Panc1 (cell line): ENCODE measurements around the gene SNRK. TPM values are rescaled to one million over a fixed set of nuclear protein-coding genes. Genes with fewer than 3 reads are reported as not detected.

Source experiments
- ATAC-seq: fragments of 200-7000 bp; cut with Tn5 transposase; 2 replicates; pipeline ENCODE4 v1.9.1; 2020; ENCODE audit warnings: mild to moderate bottlenecking, moderate library complexity
- BruUV-seq: library from RNA; stranded (reverse); fragments of 400-500 nt; replicated peaks from 2 replicates; lab custom pipeline; 2021; lab: Mats Ljungman, UMichigan
- CTCF ChIA-PET: fragments of 300-600 bp; sonication (Branson Sonifier 250); formaldehyde crosslinking; loops from one replicate; lab custom pipeline; 2022; ENCODE audit warnings: antibody characterized with exemption; lab: Charles Lee
- POLR2A ChIA-PET: fragments of 300-600 bp; sonication (Branson Sonifier 250); formaldehyde crosslinking; loops from one replicate; lab custom pipeline; 2022; ENCODE audit warnings: antibody characterized with exemption; lab: Charles Lee
- DNase-seq: peaks from one replicate; pipeline ENCODE4 v3.0.0-alpha.2; 2010; ENCODE audit warnings: low read depth, low spot score
- H3K27ac ChIP-seq: 2 replicates; pipeline ENCODE4 v1.5.1; 2011; ENCODE audit warnings: mild to moderate bottlenecking, low read length, inconsistent platforms
- H3K27me3 ChIP-seq: fragments of 200-500 bp; sonication (Bioruptor generic); 2 replicates; pipeline ENCODE4 v1.6.0; 2014; ENCODE audit warnings: low read length, inconsistent platforms; ENCODE audit not compliant: control insufficient read depth, insufficient read depth
- H3K36me3 ChIP-seq: fragments of 200-500 bp; sonication (Bioruptor generic); 2 replicates; pipeline ENCODE4 v1.5.1; 2014; ENCODE audit warnings: inconsistent platforms, mild to moderate bottlenecking, low read length, moderate library complexity; ENCODE audit not compliant: control insufficient read depth, insufficient read depth
- H3K4me1 ChIP-seq: 2 replicates; pipeline ENCODE4 v1.5.1; 2011; ENCODE audit warnings: inconsistent platforms, mild to moderate bottlenecking, low read length, moderate library complexity; ENCODE audit not compliant: control insufficient read depth, insufficient read depth
- H3K4me3 ChIP-seq, 2 experiments: 2 replicates each; pipeline ENCODE4 v1.5.1; 2011 to 2012; ENCODE audit warnings: low read depth in 2 of 2, low read length in 2 of 2, mild to moderate bottlenecking in 2 of 2, inconsistent platforms in 1 of 2, moderate library complexity in 1 of 2
- H3K9me3 ChIP-seq: fragments of 200-500 bp; sonication (Bioruptor generic); 2 replicates; pipeline ENCODE4 v1.5.1; 2014; ENCODE audit warnings: low read depth, mild to moderate bottlenecking, inconsistent platforms, low read length, moderate library complexity; ENCODE audit not compliant: control insufficient read depth, insufficient read depth
- CTCF ChIP-seq: fragments of 450-650 bp; IDR thresholded peaks from 2 replicates; pipeline ENCODE4 v1.5.1; 2017; ENCODE audit warnings: mild to moderate bottlenecking
- POLR2AphosphoS5 ChIP-seq: IDR thresholded peaks from 2 replicates; pipeline ENCODE4 v1.6.1; 2012; ENCODE audit warnings: mild to moderate bottlenecking, low read depth, low read length, moderate library complexity
- REST ChIP-seq, 2 experiments: IDR thresholded peaks; 2 replicates each; pipeline ENCODE4 v1.6.1; 2011 to 2012; ENCODE audit warnings: low read depth in 2 of 2, control low read depth in 1 of 2, low read length in 1 of 2, mild to moderate bottlenecking in 1 of 2, moderate library complexity in 1 of 2; ENCODE audit not compliant: insufficient read depth in 1 of 2
- SIN3A ChIP-seq: IDR thresholded peaks from 2 replicates; pipeline ENCODE4 v1.6.1; 2012; ENCODE audit warnings: low read depth, mild to moderate bottlenecking, low read length, moderate library complexity, borderline replicate concordance; ENCODE audit not compliant: insufficient read depth
- TCF7L2 ChIP-seq: IDR thresholded peaks from 2 replicates; pipeline ENCODE4 v1.6.1; 2011; ENCODE audit warnings: mild to moderate bottlenecking, low read depth, low read length, inconsistent platforms
- in situ Hi-C: cut with HindIII; loops from 2 replicates; pipeline ENCODE4 v1.10.0; 2016; ENCODE audit warnings: low sequenced_read_pairs, low pct_unique_long_range_greater_than_20kb
- intact Hi-C: fragments of 100-400 bp; cut with micrococcal nuclease; formaldehyde crosslinking; loops from one replicate; pipeline ENCODE4 v1.10.0; 2022; ENCODE audit not compliant: unreplicated experiment
- total RNA-seq: library from RNA; stranded (reverse); gene quantifications from one replicate; pipeline ENCODE4 v1.2.1, GENCODE V29; 2021; ENCODE audit not compliant: unreplicated experiment

SNRK gene
- total RNA-seq, 1 experiment from 2014 or later, result 11.0 TPM

- H3K27me3 ChIP-seq, result peaks cover 2% of the 10 kb centered on the region; the same call in 1 of the 2 replicates
- BruUV-seq, result no TSS peak
- H3K4me3 ChIP-seq, result no peak overlapping the region
- H3K27ac ChIP-seq, result no peak overlapping the region
- no peaks in the 10 kb centered on the region for H3K9me3 ChIP-seq
- TF ChIP-seq SIN3A, result no peak
- TF ChIP-seq CTCF, result no peak
- no peak for TF ChIP-seq TCF7L2
- TF ChIP-seq REST (IDR thresholded peaks at IDR 0.05; ENCODE audit: insufficient read depth in 1 of 2, low read depth in 2 of 2, low read length in 1 of 2), result no peak
- TF ChIP-seq POLR2AphosphoS5, result no peak
- ATAC-seq, result no peak
- intact Hi-C loops, result no loop called here
- CTCF ChIA-PET, result no interaction called here
- H3K36me3 ChIP-seq, result no peaks in the 10 kb centered on the region
- no peak for DNase-seq
- in situ Hi-C loops, result no loop called here
- H3K4me1 ChIP-seq, result no peaks in the 10 kb centered on the region
- POLR2A ChIA-PET, result no interaction called here
These were observed 33.0 kb upstream of the SNRK start for GRCh38 chr3:43253294-43253693.

- Histone ChIP-seq H3K36me3 (no peaks in the 10 kb centered on the region), H3K4me1 (no peaks in the 10 kb centered on the region), H3K4me3 (no peak overlapping the region), H3K9me3 (no peaks in the 10 kb centered on the region), H3K27me3 (peaks cover 2% of the 10 kb centered on the region; the same call in 1 of the 2 replicates), H3K27ac (no peak overlapping the region)
- no TSS peak for BruUV-seq
- in situ Hi-C loops, result no loop called here
- TF ChIP-seq POLR2AphosphoS5 (no peak), REST (IDR thresholded peaks at IDR 0.05; ENCODE audit: insufficient read depth in 1 of 2, low read depth in 2 of 2, low read length in 1 of 2) (no peak), TCF7L2 (no peak), CTCF (no peak), SIN3A (no peak)
- DNase-seq, result no peak
- ChIA-PET CTCF (no interaction called here), POLR2A (no interaction called here)
- ATAC-seq, result no peak
- intact Hi-C loops, result no loop called here
These were observed 32.2 kb upstream of the SNRK start for GRCh38 chr3:43254125-43254524.
